Endothelial cell of umbilical vein (primary cell): ENCODE measurements around the gene RAB28. TPM values are rescaled to one million over a fixed set of nuclear protein-coding genes. Genes with fewer than 3 reads are reported as not detected.

Source experiments
- BruUV-seq: library from RNA; stranded (reverse); fragments of 400-500 nt; replicated peaks from 2 replicates; lab custom pipeline; 2021; lab: Mats Ljungman, UMichigan
- CTCF ChIA-PET: fragments of 300-600, 350-600 bp; sonication (Branson Sonifier 250); formaldehyde crosslinking; loops from one replicate; lab custom pipeline; 2021; ENCODE audit warnings: antibody characterized with exemption, inconsistent platforms; lab: Charles Lee
- POLR2A ChIA-PET: fragments of 300-600, 350-600 bp; sonication (Branson Sonifier 250); formaldehyde crosslinking; loops from one replicate; lab custom pipeline; 2021; ENCODE audit warnings: antibody characterized with exemption, inconsistent platforms; lab: Charles Lee
- DNase-seq: peaks from one replicate; pipeline ENCODE4 v3.0.0-alpha.2; 2011; ENCODE audit warnings: low read depth, low spot score
- FAIRE-seq: peaks from 2 replicates; lab custom pipeline; 2011; peaks lifted over from hg19 to GRCh38; lab: Jason Lieb, UNC
- H2AFZ ChIP-seq: 2 replicates; pipeline ENCODE4 v1.6.0; 2012; ENCODE audit warnings: low read depth, low read length, control low read depth, inconsistent platforms
- H3K27ac ChIP-seq: 2 replicates; pipeline ENCODE4 v1.5.1; 2011; ENCODE audit warnings: low read depth, mild to moderate bottlenecking, control low read depth, low read length, moderate library complexity; ENCODE audit not compliant: insufficient read depth
- H3K27me3 ChIP-seq, 2 experiments: 2 replicates each; pipeline versions ENCODE4 v1.6.0 to v1.6.1; 2011; ENCODE audit warnings: low read length in 2 of 2, mixed read lengths in 1 of 2; ENCODE audit not compliant: control insufficient read depth in 2 of 2, insufficient read depth in 2 of 2
- H3K36me3 ChIP-seq, 2 experiments: 2 replicates in 1 of 2; 3 replicates in 1 of 2; pipeline ENCODE4 v1.5.1; 2011; ENCODE audit warnings: low read length in 2 of 2, mild to moderate bottlenecking in 1 of 2, moderate library complexity in 1 of 2; ENCODE audit not compliant: control insufficient read depth in 2 of 2, insufficient read depth in 2 of 2; ENCODE audit errors: extremely low read depth in 1 of 2
- H3K4me1 ChIP-seq: 3 replicates; pipeline ENCODE4 v1.5.1; 2011; ENCODE audit warnings: mild to moderate bottlenecking, low read length; ENCODE audit not compliant: control insufficient read depth, insufficient read depth; ENCODE audit errors: extremely low read depth
- H3K4me2 ChIP-seq: 2 replicates; pipeline ENCODE4 v1.6.1; 2011; ENCODE audit warnings: low read length, control low read depth, mixed read lengths; ENCODE audit not compliant: insufficient read depth
- H3K4me3 ChIP-seq, 3 experiments: fragments of 200-600 bp in 1 of 3; sonication (generic), shearing (Covaris generic) in 1 of 3; replicated peaks in 1 of 3; 2 replicates each; pipeline ENCODE4 v1.5.1; 2011 to 2016; ENCODE audit warnings: control low read depth in 3 of 3, low read length in 3 of 3, mild to moderate bottlenecking in 2 of 3, inconsistent platforms in 1 of 3, low read depth in 1 of 3, moderate library complexity in 1 of 3; ENCODE audit not compliant: insufficient read depth in 1 of 3
- H3K79me2 ChIP-seq: 2 replicates; pipeline ENCODE4 v1.6.0; 2012; ENCODE audit warnings: low read length, inconsistent platforms; ENCODE audit not compliant: control insufficient read depth, insufficient read depth
- H3K9ac ChIP-seq: replicated peaks from 2 replicates; pipeline ENCODE3; 2011; ENCODE audit warnings: low read length, control low read depth; ENCODE audit not compliant: insufficient read depth; ENCODE audit errors: extremely low read depth
- H3K9me1 ChIP-seq: replicated peaks from 3 replicates; pipeline ENCODE4 v1.6.0; 2011; ENCODE audit warnings: mild to moderate bottlenecking, low read length; ENCODE audit not compliant: control insufficient read depth, insufficient read depth; ENCODE audit errors: extremely low read depth
- H3K9me3 ChIP-seq: replicated peaks from 2 replicates; pipeline ENCODE4 v1.5.1; 2012; ENCODE audit warnings: low read length, inconsistent platforms; ENCODE audit not compliant: control insufficient read depth, insufficient read depth
- H4K20me1 ChIP-seq: replicated peaks from 2 replicates; pipeline ENCODE3; 2011; ENCODE audit warnings: mild to moderate bottlenecking, low read length; ENCODE audit not compliant: control insufficient read depth, insufficient read depth; ENCODE audit errors: extremely low read depth
- EZH2 ChIP-seq: IDR thresholded peaks from 2 replicates; pipeline ENCODE4 v1.6.1; 2012; ENCODE audit warnings: borderline replicate concordance, low read depth, mild to moderate bottlenecking, moderate library complexity, low read length, inconsistent platforms; ENCODE audit not compliant: severe bottlenecking
- FOS ChIP-seq: IDR thresholded peaks from 2 replicates; pipeline ENCODE4 v1.6.1; 2011; ENCODE audit warnings: mild to moderate bottlenecking, low read length, moderate library complexity, borderline replicate concordance; ENCODE audit not compliant: insufficient read depth
- GATA2 ChIP-seq: IDR thresholded peaks from 2 replicates; pipeline ENCODE4 v1.7.0; 2011; ENCODE audit warnings: low read depth, mild to moderate bottlenecking, moderate library complexity, mixed read lengths, low read length; ENCODE audit not compliant: insufficient read length, insufficient read depth
- JUN ChIP-seq: IDR thresholded peaks from 2 replicates; pipeline ENCODE4 v1.6.1; 2011; ENCODE audit warnings: borderline replicate concordance, low read depth; ENCODE audit not compliant: insufficient read length, insufficient read depth
- MAX ChIP-seq: IDR thresholded peaks from 2 replicates; pipeline ENCODE4 v1.6.1; 2011; ENCODE audit not compliant: insufficient read depth, insufficient read length
- MYC ChIP-seq: IDR thresholded peaks from one replicate; pipeline ENCODE4 v1.6.1; 2011; ENCODE audit warnings: mild to moderate bottlenecking, low read depth, low read length
- POLR2A ChIP-seq: IDR thresholded peaks from 2 replicates; pipeline ENCODE4 v1.6.1; 2012; ENCODE audit warnings: low read depth, mild to moderate bottlenecking, control low read depth, low read length
- POLR2AphosphoS5 ChIP-seq: IDR thresholded peaks from 2 replicates; pipeline ENCODE4 v1.6.1; 2012; ENCODE audit warnings: low read depth, mild to moderate bottlenecking, control low read depth, low read length, moderate library complexity; ENCODE audit not compliant: insufficient read depth
- dilution Hi-C: fragments of 300-500 bp; cut with MboI; formaldehyde crosslinking; loops from one replicate; pipeline ENCODE4 v1.15.0; 2019; ENCODE audit warnings: low sequenced_read_pairs; ENCODE audit not compliant: extremely low pct_ligation_motif_present
- intact Hi-C: fragments of 100-400 bp; cut with micrococcal nuclease; formaldehyde crosslinking; loops from one replicate; pipeline ENCODE4 v1.10.0; 2022
- polyA plus RNA-seq, 4 experiments: library from polyadenylated mRNA; depleted of rRNA in 3 of 4; stranded (reverse) in 3 of 4; unstranded in 1 of 4; fragments of >200 nt; gene quantifications; 2 replicates each; pipeline versions ENCODE4 v1.2.1 to v1.2.3, GENCODE V29; 2011 to 2012; ENCODE audit warnings: missing spikeins in 1 of 4
- total RNA-seq: library from RNA; stranded (reverse); gene quantifications from 2 replicates; pipeline ENCODE4 v1.2.3, GENCODE V29; 2021
- TF ChIP-seq, protein P1 (sequence below), 2 donors: IDR thresholded peaks; 1 replicate in 1 of 2; 2 replicates in 1 of 2; pipeline ENCODE4 v1.5.1; 2011; ENCODE audit warnings: low read length in 2 of 2, mild to moderate bottlenecking in 2 of 2, moderate library complexity in 2 of 2, control low read depth in 1 of 2, inconsistent platforms in 1 of 2, low read depth in 1 of 2; ENCODE audit not compliant: insufficient read depth in 1 of 2; ENCODE audit errors: extremely low read depth in 1 of 2

Gene RAB28
- total and polyA plus RNA-seq, 2 donors (not counting 3 experiments of a cell fraction or from before 2014, with no cell fraction given): 13.0 to 13.2 TPM

- no peak overlapping the region for H3K27ac ChIP-seq
- no peak overlapping the region for H3K4me2 ChIP-seq
- no peak overlapping the region for H3K9ac ChIP-seq
- no peaks in the 10 kb centered on the region for H3K36me3 ChIP-seq
- H3K9me3 ChIP-seq: no peaks in the 10 kb centered on the region
- H2AFZ ChIP-seq: no peak overlapping the region
- H3K4me1 ChIP-seq: no peaks in the 10 kb centered on the region
- no peaks in the 10 kb centered on the region for H3K79me2 ChIP-seq
- DNase-seq: no peak
- intact Hi-C loops: no loop called here
- POLR2A ChIA-PET: no interaction called here
- CTCF ChIA-PET: interaction anchor here (4.0 kb wide), 1 partner anchor 18 kb away, joined by 14 read pairs; no protein-coding TSS in a partner anchor
- H3K27me3 ChIP-seq: no peaks in the 10 kb centered on the region
- H4K20me1 ChIP-seq: no peaks in the 10 kb centered on the region
- no TSS peak for BruUV-seq
- no peak for FAIRE-seq
- dilution Hi-C loops: no loop called here
- no peak overlapping the region for H3K4me3 ChIP-seq
- H3K9me1 ChIP-seq: no peaks in the 10 kb centered on the region
- TF ChIP-seq GATA2: no peak
- TF ChIP-seq MAX: no peak
- TF ChIP-seq POLR2AphosphoS5: no peak
- TF ChIP-seq EZH2: no peak
- TF ChIP-seq JUN: no peak
- TF ChIP-seq POLR2A: no peak
These were observed 34.5 kb downstream of the RAB28 start for GRCh38 chr4:13449590-13449989.

- no peak overlapping the region for H3K4me3 ChIP-seq
- no TSS peak for BruUV-seq
- POLR2A ChIA-PET: no interaction called here
- no peak overlapping the region for H3K4me2 ChIP-seq
- DNase-seq (no peak), FAIRE-seq (no peak)
- no peak overlapping the region for H2AFZ ChIP-seq
- no peaks in the 10 kb centered on the region for H3K36me3 ChIP-seq
- H3K27me3 ChIP-seq: no peaks in the 10 kb centered on the region
- intact Hi-C loops: no loop called here
- dilution Hi-C loops: no loop called here
- H3K79me2 ChIP-seq: no peaks in the 10 kb centered on the region
- H4K20me1 ChIP-seq: no peaks in the 10 kb centered on the region
- no peaks in the 10 kb centered on the region for H3K9me1 ChIP-seq
- H3K27ac ChIP-seq: no peak overlapping the region
- CTCF ChIA-PET: no interaction called here
- H3K9me3 ChIP-seq: no peaks in the 10 kb centered on the region
- no peak overlapping the region for H3K9ac ChIP-seq
- no peaks in the 10 kb centered on the region for H3K4me1 ChIP-seq
- TF ChIP-seq, protein P1, sequence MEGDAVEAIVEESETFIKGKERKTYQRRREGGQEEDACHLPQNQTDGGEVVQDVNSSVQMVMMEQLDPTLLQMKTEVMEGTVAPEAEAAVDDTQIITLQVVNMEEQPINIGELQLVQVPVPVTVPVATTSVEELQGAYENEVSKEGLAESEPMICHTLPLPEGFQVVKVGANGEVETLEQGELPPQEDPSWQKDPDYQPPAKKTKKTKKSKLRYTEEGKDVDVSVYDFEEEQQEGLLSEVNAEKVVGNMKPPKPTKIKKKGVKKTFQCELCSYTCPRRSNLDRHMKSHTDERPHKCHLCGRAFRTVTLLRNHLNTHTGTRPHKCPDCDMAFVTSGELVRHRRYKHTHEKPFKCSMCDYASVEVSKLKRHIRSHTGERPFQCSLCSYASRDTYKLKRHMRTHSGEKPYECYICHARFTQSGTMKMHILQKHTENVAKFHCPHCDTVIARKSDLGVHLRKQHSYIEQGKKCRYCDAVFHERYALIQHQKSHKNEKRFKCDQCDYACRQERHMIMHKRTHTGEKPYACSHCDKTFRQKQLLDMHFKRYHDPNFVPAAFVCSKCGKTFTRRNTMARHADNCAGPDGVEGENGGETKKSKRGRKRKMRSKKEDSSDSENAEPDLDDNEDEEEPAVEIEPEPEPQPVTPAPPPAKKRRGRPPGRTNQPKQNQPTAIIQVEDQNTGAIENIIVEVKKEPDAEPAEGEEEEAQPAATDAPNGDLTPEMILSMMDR (IDR thresholded peaks at IDR 0.05; ENCODE audit: extremely low read depth in 1 of 2, insufficient read depth in 1 of 2, low read depth in 1 of 2, low read length in 2 of 2): no peak
- TF ChIP-seq MAX (no peak), GATA2 (no peak), JUN (no peak), FOS (no peak), MYC (no peak), EZH2 (no peak), POLR2A (no peak), POLR2AphosphoS5 (no peak)
These were observed 38.0 kb downstream of the RAB28 start for GRCh38 chr4:13445841-13446790.
